CD1c-positive myeloid dendritic cell (primary cell): ENCODE measurements around the gene HYLS1.
"Not testable (repeated sequence)": the region's sequence is repeated elsewhere in the genome, so short reads cannot be mapped to it uniquely, and the experiment has no call there.

Experiments used
- DNase-seq: peaks from one replicate; pipeline ENCODE4 v3.0.0-alpha.2; 2016; ENCODE audit errors: extremely low spot score

HYLS1 gene

DNA sequence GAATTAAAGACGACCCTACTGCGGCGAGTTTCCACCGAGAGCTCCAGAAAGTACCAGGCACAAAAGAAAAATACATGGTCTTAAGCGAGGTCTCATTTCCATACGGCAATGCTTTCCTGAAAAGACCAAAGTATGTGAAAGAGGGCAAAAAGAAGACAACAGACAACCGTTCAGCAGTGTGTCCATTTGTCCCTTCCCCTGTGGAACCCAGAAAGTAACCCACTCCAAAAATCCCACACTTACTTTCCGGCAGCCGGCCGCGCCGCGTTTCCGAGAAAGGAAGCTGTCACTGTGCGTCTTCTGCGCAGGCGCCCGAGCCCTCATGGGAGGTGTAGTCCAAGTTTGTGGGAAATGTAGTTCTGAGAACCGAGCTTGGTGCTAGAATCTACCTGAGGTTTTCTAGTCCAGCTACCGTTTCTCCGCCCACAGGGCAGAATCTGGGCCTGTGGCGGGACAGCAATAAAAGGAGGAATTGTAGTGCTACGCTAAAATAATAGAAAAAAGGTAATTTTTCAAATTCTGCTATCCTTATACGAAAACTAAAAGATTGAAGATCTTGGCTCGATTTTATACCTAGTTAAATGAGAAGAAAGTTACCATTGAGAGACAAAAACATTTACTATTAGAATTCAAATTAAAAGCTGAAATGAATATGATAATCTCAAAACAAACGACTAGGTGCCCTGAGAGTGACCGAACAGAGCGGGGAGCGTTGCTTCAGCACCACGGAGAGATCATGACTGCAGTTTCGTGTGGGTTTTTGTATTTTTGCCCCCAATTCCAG lies 15.7 kb downstream of the HYLS1 start, which contains the start of gene PUS3:
Gene PUS3 (minus strand): TSS at position 280 of the 784 bp plus-strand sequence. CDS start 6,922 bp downstream, outside the sequence.
- DNase-seq = peak; percentile 93

DNA sequence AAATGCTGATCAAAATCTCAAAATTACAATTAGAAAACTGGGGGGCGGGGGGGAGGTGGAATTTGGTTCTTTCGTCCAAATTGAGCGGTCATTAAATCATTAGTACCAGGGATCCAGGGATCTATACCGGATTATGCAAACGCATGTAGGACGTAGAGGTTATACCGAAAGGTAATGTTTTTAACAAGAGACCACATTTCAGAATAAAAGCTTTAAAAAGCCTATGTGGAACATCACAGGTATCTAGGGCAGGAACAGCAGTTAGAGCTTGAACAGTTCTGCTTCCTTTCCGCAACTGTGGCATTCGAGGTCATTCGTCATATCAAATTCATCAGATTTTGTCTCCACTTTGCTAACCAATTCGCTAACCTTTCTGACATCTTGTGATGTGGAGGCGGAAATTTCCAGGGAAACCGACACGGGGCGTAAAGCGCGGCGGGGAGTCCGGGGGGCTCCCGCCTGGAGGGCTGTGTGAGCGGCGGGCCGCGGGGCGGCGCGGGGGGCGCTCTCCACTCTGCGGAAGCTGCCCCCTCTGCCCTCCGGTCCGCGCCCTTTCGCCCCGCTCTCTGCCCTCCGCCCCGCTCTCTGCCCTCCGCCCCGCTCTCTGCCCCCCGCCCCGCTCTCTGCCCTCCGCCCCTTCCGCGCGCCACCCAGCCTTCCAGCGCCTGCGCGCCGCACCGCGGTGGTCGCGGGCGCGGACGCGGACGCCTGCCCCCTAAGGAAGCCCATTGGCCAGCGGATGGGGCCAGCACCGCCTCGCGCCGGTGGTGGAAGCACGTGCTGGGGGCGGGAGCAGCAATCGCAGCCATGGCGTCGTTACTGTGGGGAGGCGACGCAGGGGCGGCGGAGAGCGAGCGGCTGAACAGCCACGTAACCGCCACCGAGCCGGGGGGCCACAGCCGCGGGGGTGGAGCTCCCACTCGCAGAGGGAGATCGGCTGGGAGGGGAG lies 16.5 kb downstream of the HYLS1 start, which contains the start of gene DDX25:
Gene DDX25 (plus strand): TSS at position 798 of the 949 bp plus-strand sequence. CDS start 10 bp downstream, at position 808.
- DNase-seq = peak; percentile 43

DNA sequence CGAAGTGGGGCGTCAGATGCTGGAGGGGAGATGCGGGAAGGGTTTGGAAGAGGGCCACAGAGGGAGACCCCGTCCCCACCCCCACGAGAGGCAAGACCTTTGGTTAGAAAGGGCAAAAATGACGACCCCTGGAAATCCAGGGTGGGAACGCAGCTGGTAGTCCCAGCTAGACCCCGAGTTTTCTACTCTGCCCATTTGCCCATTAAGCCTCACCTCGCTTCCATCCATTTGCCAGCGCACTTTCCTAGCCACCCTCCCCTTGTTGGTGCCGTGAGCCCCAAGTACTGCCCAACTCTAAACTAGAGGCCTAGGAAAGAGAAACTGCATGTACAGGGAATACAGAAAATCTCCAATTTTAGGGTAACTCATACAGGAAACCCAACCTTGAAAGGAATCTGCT lies 17.2 kb downstream of the HYLS1 start:
- DNase-seq = no peak

DNA sequence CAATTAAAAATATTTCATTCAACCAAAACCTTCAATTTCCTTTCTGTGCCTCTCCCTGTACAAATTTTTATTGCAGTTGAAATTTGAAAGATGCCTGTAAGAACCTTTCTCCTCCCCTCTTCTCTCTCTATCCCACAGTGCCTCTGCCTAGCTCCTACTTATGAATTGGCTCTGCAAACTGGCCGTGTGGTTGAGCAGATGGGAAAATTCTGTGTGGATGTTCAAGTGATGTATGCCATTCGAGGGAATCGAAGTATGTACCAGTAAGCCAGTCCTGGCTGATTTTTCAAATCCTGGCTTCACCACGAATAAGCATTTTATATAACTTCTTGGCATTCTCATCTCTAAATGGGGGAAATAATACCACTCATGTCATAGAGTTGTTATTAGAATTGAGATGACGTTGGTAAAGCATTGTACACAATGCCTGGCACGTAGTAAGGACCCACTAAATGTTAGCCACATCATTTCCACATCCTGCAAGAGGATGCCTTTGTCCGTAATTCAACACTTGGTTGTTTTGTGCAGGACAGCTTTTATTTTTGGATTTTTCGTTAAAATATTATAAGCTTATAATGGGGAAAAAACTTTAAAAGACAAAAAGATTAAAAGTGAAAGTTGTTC lies 22.9 kb downstream of the HYLS1 start:
- no peak for DNase-seq

DNA sequence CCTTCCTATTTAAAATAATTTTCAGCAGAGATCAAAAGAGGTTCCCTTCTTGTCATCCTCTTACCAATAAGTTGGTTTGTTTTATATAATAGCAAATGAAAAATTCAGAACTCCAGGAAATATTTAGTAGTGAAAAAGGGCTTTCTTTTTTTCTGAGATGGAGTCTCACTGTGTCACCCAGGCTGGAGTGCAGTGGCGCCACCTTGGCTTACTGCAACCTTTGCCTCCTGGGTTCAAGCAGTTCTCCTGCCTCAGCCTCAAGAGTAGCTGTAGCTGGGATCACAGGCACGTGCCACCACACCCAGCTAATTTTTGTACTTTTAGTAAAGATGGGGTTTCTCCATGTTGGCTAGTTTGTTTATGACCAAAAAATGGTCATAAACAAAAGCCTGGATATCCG lies 27.1 kb downstream of the HYLS1 start:
- DNase-seq = not testable (repeated sequence)

DNA sequence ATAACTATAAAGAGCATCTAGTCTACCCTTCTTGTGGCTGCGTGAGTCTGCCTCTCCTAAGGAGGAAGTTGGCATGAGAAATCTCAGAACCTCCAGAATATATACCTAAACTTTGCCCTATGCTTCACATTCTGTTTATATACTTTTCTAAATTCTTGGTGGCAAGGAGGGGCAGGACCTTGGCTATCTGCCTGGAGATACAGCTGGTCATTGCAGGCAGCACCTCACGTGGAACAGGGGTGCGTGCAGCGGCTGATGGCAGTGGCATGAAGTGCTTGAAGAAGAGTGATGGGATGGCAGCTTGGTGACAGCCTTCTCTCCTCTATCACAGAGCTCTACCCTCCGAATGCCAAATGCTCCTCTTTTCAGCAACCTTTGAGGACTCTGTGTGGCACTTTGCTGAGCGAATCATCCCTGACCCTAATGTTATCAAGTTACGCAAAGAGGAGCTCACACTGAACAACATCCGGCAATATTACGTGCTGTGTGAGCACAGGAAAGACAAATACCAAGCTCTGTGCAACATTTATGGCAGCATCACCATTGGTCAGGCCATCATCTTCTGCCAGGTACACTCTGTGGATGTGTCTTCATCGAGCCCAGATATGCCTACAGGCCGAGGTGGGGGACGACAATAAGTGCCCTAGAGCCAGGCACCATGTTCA lies 29.3 kb downstream of the HYLS1 start:
- no peak for DNase-seq

DNA sequence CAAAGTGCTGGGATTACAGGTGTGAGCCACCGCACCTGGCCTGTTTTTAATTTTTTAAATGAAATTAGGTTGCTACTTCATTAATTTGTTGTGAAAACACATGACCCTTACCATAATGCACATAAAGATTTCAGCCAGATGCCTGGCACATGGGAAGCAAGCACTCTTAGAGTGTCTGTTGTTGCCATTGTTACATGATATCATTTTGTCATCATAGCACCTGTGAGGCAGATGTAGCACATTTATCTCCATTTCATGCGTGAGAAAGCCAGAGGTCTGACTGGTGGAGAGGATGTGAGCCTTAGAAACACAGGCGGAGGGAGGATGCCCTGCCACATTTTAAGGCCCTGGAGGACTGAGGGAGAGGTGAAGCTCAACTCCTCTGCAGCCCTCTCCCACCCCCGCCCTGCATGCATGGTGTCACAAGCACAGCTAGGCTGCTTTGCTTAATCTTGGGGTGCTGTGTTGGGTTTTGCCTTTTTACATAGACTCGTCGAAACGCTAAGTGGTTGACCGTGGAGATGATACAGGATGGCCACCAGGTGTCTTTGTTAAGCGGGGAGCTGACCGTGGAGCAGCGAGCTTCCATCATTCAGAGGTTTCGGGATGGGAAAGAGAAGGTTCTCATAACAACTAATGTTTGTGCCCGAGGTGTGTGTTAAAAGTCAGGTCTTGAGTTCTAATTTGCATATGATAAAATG lies 30.8 kb downstream of the HYLS1 start:
- DNase-seq = no peak

DNA sequence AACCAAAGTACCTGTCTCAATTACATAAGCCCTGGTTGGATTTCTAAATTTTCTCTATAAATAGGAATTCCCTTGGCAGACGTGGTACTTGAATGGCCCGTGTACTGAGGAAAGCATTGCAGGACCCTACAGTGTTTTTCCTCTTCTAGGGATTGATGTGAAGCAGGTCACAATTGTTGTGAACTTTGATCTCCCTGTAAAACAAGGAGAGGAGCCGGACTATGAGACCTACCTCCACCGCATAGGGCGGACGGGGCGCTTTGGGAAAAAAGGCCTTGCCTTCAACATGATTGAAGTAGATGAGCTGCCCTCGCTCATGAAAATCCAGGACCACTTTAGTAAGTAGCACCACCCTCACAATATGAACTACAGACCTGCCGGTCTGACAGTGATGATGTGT lies 33.6 kb downstream of the HYLS1 start:
- DNase-seq = no peak

DNA sequence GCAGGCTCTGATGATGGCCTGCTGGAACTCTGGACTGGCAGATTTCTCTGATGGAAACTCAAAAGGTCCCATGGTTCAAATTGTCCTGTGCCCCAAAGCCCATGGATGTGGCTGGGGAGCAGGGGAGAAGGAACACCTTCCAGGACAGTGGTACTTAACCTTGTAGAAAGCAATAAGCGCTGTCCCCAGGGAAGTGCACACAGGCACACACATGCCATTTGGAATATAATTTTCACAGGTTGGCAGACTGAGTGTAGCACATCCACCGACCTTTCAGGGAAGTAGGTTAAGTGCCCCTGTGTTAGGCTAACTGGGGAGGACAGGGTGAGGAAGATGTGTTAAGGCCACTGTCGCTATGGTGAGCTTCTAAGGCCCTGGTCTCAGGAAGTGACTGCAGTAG lies 34.7 kb downstream of the HYLS1 start:
- no peak for DNase-seq

DNA sequence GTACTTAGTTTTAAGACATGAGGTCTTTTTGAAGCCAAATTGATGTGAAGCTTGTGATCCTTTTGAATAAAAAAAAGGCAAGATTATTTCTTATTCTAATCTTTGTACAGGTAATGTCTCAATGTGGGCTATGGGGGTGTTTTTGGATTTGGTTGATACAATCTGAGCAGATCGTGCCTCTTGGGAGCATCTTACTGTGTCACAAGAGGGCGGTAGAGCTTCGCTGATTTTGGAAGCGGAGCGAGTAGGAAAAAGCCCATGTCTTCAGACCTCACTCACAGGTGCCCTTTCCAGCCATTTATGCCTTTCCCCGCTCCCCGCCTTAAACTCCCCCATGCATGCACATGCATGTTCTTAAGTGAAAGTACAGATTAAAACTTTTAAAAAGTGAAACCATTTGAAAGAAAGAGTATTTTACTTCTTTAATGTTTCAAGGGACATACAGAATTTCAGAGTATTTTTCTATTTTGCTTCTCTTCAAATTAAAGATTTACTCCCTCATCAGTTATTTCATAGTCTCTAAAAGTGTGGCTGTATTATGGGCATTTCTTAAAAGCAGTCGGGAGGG lies 35.6 kb downstream of the HYLS1 start:
- DNase-seq = peak; percentile 62

DNA sequence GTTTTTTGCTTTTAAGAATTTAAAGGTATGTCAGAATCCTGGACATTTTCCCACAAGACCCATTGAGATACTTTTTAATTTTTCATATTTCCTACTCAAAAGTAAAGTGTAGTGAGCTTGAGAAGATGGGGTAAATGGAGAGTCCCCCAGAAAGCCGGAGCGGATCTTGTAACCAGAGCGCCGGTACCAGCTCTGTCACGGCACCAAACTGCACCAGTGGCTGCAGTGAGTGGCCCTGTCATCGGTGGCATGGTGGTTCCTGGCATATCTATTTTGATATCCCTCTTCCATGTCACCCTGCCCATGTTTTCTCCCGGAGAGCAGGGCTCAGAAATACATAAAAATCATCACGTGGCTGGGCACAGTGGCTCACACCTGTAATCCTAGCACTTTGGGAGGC lies 36.2 kb downstream of the HYLS1 start:
- DNase-seq = no peak

DNA sequence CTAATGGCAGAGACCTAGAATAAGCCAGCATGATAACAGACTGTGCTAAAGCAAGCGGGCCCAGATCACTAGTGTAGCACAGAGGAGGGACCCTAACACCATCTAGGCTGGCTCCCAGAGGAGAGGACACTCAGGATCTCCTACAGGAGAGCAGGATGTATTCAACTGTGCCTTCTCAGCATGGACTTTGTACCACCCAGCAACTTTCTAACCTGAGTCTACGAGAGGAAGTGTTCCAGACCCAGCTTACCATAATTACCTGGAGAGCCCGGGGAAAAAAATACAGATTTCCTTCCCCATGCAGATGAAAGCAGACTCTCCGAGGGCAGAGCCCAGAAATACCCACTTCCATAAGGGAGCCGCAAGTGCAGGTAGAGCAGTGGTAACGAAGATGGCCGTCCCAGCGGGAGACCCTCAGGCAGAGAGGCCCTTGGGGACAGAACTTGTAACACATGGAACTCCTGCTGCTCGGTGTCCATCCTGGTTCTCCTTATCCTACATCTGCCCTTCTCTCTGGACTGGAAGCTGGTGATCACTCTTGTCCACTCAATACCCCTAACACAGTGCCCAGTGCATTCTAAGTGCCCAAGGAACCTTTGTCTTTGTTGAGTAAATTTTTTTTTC lies 37.0 kb downstream of the HYLS1 start:
- DNase-seq = no peak

DNA sequence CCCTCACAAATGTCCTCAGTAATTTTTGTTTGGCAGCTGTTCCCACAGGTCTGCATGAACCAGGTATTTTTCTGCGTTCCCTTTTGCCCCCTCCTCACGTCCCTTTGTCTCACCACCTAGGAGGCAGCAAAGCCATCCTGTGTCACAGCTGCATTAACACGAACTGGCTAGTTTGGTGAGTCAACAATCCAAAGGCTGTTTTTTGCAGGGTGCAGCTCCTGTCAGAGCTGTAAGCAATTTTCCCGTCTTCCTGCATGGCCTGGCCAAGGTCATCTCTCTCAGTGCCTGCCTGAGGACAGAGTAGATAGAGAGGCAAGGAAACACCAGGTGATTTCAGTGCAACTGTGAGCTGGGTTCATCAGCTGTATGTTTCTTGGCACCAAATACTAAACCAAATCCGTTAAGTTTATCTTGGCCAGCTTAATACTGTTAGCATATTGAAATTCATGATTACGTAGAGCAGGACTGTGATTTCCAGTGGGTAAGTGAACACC lies 37.8 kb downstream of the HYLS1 start:
- DNase-seq = no peak

DNA sequence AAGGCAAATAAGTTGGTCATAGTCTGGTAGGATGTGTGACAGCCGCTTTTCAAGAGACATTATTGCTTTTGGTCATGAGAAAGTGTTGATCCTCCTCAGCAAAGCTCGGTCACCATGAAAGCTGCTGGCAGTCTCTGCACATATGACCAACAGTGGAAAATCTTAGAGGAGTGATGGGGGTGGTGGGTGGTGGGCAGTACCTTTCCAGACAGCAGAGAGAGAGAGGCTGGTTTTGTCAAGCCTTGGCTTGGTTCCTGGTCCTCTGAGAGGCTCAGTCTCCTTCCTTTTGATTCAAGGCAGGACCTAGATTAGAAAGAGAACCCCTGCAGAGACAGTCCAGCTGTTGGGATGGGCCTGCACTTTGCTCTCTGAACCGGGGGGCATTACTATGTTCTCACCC lies 38.3 kb downstream of the HYLS1 start:
- no peak for DNase-seq

DNA sequence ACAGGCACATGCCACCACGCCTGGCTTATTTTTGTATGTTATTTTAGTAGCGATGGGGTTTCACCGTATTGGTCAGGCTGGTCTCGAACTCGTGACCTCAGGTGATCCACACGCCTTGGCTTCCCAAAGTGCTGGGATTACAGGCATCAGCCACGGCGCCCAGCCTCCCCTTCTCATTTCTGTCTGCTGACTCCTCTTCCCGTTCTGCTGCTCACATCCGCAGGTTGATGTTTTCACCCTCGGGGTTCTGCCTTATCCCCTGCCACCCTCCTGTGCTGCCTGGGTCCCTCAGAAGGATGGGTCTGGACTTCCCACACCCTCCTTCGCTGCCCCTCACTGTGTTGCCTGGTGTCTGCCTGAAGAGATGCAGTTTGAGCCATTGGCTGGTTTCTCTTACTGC lies 39.2 kb downstream of the HYLS1 start:
- DNase-seq = no peak

DNA sequence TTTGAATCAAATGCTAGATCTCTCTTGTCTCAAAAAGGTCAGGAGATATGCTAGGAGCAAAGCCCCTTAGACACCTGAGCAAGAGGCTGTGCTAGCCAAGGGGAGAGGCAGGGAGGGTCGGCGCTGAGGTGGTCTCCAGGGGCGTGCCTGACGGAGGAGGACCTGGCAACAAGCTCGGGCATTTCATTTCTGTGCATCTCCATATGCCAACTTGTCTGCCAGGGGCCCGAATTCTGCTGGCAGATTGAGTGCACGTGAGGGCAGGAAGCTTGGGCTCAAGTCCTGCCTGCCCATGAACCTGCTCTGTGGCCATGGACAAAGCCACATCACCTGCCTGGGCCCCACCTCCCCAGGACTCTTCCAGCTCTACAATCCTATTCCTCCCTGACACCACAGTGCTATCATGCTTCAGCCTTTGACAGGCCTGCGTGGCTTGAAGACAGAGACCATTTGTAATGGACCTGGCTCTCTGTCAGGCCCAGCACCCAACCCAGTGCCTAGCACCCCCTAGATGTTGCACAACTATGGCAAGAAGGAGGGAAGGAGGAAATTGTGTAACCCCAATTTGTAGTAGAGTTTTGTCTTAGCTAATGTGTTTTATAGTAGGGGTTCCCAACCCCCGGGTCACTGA lies 42.1 kb downstream of the HYLS1 start:
- no peak for DNase-seq

DNA sequence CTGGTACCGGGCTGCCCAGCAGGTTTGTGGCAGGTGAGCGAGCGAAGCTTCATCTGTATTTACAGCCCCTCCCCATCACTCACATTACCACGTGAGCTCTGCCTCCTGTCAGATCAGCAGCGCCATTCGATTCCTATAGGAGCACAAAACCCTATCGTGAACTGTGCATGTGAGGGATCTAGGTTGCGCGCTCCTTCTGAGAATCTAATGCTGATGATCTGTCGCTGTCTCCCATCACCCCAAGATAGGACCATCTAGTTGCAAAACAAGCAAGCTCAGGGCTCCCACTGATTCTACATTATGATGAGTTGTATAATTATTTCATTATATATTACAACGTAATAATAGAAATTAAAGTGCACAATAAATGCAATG lies 42.6 kb downstream of the HYLS1 start:
- no peak for DNase-seq

DNA sequence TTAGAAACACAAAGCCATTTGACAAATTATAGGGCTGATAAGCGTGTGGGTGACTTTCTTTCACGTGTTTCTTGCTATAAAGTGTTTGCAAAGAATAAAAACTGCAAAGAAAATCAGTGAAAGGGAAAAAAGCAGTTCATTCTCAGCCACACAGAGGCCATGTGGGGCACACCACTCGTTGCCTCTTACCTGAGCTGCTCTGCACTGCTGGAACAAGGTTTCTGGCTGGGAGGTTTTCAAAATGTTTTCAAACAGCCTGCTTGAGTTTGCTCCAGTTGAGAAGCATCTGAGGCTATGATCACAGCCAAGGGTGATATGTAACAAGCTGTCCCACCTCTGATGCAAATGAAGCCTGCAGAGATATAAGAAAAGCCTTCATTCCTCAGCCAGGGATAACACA lies 43.6 kb downstream of the HYLS1 start:
- DNase-seq = no peak

DNA sequence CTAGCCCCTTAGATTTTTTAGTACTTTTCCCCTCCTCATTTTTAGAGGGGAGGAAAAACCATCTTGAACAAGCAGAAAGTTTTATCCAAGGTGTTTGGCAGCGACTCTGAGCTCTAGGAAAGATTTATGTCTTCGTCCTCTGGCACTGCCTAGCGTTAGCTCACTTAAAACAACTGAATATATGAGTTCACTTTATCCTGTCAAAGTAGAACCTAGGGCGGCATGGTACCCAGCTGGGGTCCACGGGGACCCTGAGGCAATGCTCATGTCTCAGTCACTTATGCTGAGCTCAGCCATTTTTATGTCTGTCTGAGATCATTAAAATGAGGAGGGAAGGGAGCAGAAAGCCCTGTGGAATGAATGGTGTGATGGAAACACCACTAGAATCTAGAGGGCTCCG lies 44.2 kb downstream of the HYLS1 start:
- no peak for DNase-seq

DNA sequence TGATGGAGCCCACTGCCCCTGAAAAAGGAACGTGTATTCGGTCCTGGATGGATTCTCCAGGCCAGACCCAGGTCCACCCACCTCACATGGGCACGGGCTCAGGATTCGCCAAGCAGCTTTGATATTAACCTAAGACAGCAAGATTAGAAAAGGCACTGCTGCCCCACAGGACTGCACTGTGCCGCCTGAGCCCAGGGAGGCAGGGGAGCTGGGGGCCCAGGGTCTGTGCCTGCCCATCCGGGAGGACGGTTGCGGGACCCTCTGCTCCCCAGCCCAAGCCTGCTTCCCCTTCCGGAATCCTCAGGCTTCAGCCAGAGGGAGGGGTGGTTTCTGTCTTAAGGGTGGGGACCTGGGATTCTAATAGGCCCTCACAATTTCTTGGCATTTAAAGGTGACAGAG lies 44.8 kb downstream of the HYLS1 start:
- no peak for DNase-seq
